GOT3 (cell line): ENCODE data around the gene VENTX.

ENCODE experiments used
- DNase-seq: peaks from one replicate; lab custom pipeline; 2025; ENCODE audit warnings: mixed read lengths; lab: John Stamatoyannopoulos, UW

VENTX gene

GRCh38 chr10:133236401-133237240 lies 1.0 kb upstream of the VENTX start:
- DNase-seq = no peak

- DNase-seq = no peak
These were observed 441 bp upstream of the VENTX start for GRCh38 chr10:133237241-133237587.

- DNase-seq = no peak
These were observed 780 bp downstream of the VENTX start for GRCh38 chr10:133238466-133238804.

GRCh38 chr10:133239990-133240389 lies 2.3 kb downstream of the VENTX start:
- DNase-seq = no peak

GRCh38 chr10:133241501-133242205 lies 4.0 kb downstream of the VENTX start:
- no peak for DNase-seq

GRCh38 chr10:133242611-133243356 lies 5.1 kb downstream of the VENTX start:
- DNase-seq = no peak

GRCh38 chr10:133243593-133243992 lies 5.9 kb downstream of the VENTX start:
- no peak for DNase-seq

- no peak for DNase-seq
These were observed 8.0 kb downstream of the VENTX start for GRCh38 chr10:133245439-133246235.

- DNase-seq = no peak
These were observed 8.6 kb downstream of the VENTX start for GRCh38 chr10:133246236-133246626.

- DNase-seq = no peak
These were observed 10.2 kb downstream of the VENTX start for GRCh38 chr10:133247681-133248333.

GRCh38 chr10:133248334-133248715 lies 10.7 kb downstream of the VENTX start:
- DNase-seq = no peak

GRCh38 chr10:133249094-133249780 lies 11.6 kb downstream of the VENTX start:
- DNase-seq = no peak

- DNase-seq = no peak
These were observed 12.5 kb downstream of the VENTX start for GRCh38 chr10:133249975-133250754.

- no peak for DNase-seq
These were observed 13.9 kb downstream of the VENTX start for GRCh38 chr10:133251388-133252222.

- no peak for DNase-seq
These were observed 14.5 kb downstream of the VENTX start for GRCh38 chr10:133252223-133252552.

GRCh38 chr10:133253361-133253955 lies 15.8 kb downstream of the VENTX start:
- DNase-seq = no peak

- no peak for DNase-seq
These were observed 16.9 kb downstream of the VENTX start for GRCh38 chr10:133254421-133255120.

GRCh38 chr10:133255323-133255722 lies 17.7 kb downstream of the VENTX start:
- no peak for DNase-seq
